ENCODE measurements around the gene CCDC15. TPM values are rescaled to one million over a fixed set of nuclear protein-coding genes. Genes with fewer than 3 reads are reported as not detected.

Gene CCDC15
- total RNA-seq, 4 donors from 2014 or later, result 2.0 to 11.5 (median 3.8) TPM

- DNase-seq (ENCODE audit: low spot score in 2 of 2), result no peak
- TF ChIP-seq EP300 (IDR thresholded peaks at IDR 0.05) (no peak), POLR2AphosphoS5 (IDR thresholded peaks at IDR 0.05) (no peak), CTCF (IDR thresholded peaks at IDR 0.05) (no peak), POLR2A (IDR thresholded peaks at IDR 0.05) (no peak)
- Histone ChIP-seq H3K27ac (peak overlapping the region; percentile 8), H3K4me3 (no peak overlapping the region), H3K27me3 (peaks cover 6% of the 10 kb centered on the region), H3K9me3 (no peaks in the 10 kb centered on the region), H3K36me3 (no peaks in the 10 kb centered on the region), H3K4me1 (peaks cover 34% of the 10 kb centered on the region)
- 98% methylated on average over 4 of the region's 4 CpGs for whole genome bisulfite sequencing
Measured at GRCh38 chr11:125068368-125068767, 114.4 kb downstream of the CCDC15 start.

GRCh38 chr11:125069008-125069407, 115.0 kb downstream of the CCDC15 start:
- H3K4me1 ChIP-seq, result peaks cover 28% of the 10 kb centered on the region
- no peak for DNase-seq (ENCODE audit: low spot score in 2 of 2)
- TF ChIP-seq POLR2AphosphoS5 (IDR thresholded peaks at IDR 0.05), result no peak
- H3K36me3 ChIP-seq, result no peaks in the 10 kb centered on the region
- 86% methylated on average over 4 of the region's 4 CpGs for WGBS
- H3K9me3 ChIP-seq, result no peaks in the 10 kb centered on the region
- H3K27me3 ChIP-seq, result peaks cover 6% of the 10 kb centered on the region
- H3K27ac ChIP-seq, result peak overlapping the region; percentile 26
- no peak overlapping the region for H3K4me3 ChIP-seq

- Histone ChIP-seq H3K9me3 (no peaks in the 10 kb centered on the region), H3K4me3 (no peak overlapping the region), H3K36me3 (no peaks in the 10 kb centered on the region), H3K27me3 (peaks cover 6% of the 10 kb centered on the region), H3K4me1 (peaks cover 32% of the 10 kb centered on the region), H3K27ac (peak overlapping the region; percentile 26)
- no peak for DNase-seq (ENCODE audit: low spot score in 2 of 2)
- TF ChIP-seq CTCF (IDR thresholded peaks at IDR 0.05), result no peak
- no peak for TF ChIP-seq POLR2A (IDR thresholded peaks at IDR 0.05)
- TF ChIP-seq POLR2AphosphoS5 (IDR thresholded peaks at IDR 0.05), result no peak
- no peak for TF ChIP-seq EP300 (IDR thresholded peaks at IDR 0.05)
- WGBS, result 61% methylated on average over 5 of the region's 5 CpGs
Measured at GRCh38 chr11:125069796-125070195, 115.8 kb downstream of the CCDC15 start.

DNA sequence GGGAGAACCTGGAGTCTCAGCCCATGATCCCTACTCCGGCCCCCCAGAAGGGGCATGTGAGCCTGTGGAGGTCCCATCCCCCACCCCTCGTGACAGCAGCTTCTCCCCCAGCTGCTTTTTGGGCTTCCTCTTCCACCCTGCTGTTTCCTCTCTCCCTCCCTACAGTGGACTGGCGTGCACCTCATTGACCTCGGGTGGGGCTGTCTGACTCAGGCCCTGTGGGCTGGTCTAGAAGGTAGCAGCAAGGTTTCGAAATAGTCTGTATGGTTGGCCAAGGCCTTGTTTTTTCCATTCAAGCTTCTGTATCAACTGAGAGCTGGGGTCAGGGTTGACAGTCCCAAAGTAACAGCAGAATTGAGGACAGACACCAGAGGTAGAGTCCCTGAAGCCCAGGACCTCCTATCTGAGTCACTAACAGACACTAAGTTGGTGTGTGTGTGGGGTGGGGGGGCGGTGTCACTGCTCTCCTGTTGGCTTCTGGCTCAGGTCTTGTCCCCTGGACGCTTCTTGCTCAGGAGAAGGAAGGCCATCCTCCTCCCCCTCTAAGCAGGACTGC, 116.8 kb downstream of the CCDC15 start:
- H3K36me3 ChIP-seq, result no peaks in the 10 kb centered on the region
- TF ChIP-seq EP300 (IDR thresholded peaks at IDR 0.05) (no peak), POLR2AphosphoS5 (IDR thresholded peaks at IDR 0.05) (peak in 2 of 3 donors; percentile 18 to 50)
- no peak overlapping the region for H3K4me3 ChIP-seq
- DNase-seq (ENCODE audit: low spot score in 2 of 2), result peak in 1 of 2 donors; percentile 86
- peak overlapping the region; percentile 26 for H3K27ac ChIP-seq
- WGBS, result 42% methylated on average over 7 of the region's 7 CpGs
- H3K4me1 ChIP-seq, result peaks cover 40% of the 10 kb centered on the region
- peaks cover 6% of the 10 kb centered on the region for H3K27me3 ChIP-seq
- H3K9me3 ChIP-seq, result no peaks in the 10 kb centered on the region

GRCh38 chr11:125071435-125071834, 117.4 kb downstream of the CCDC15 start:
- Histone ChIP-seq H3K4me3 (no peak overlapping the region), H3K27me3 (peaks cover 6% of the 10 kb centered on the region), H3K27ac (peak overlapping the region; percentile 26), H3K36me3 (no peaks in the 10 kb centered on the region), H3K9me3 (no peaks in the 10 kb centered on the region), H3K4me1 (peaks cover 45% of the 10 kb centered on the region)
- WGBS, result 41% methylated on average over 5 of the region's 5 CpGs
- no peak for TF ChIP-seq EP300 (IDR thresholded peaks at IDR 0.05)
- no peak for TF ChIP-seq POLR2AphosphoS5 (IDR thresholded peaks at IDR 0.05)
- TF ChIP-seq CTCF (IDR thresholded peaks at IDR 0.05), result no peak
- TF ChIP-seq POLR2A (IDR thresholded peaks at IDR 0.05), result no peak
- no peak for DNase-seq (ENCODE audit: low spot score in 2 of 2)

DNA sequence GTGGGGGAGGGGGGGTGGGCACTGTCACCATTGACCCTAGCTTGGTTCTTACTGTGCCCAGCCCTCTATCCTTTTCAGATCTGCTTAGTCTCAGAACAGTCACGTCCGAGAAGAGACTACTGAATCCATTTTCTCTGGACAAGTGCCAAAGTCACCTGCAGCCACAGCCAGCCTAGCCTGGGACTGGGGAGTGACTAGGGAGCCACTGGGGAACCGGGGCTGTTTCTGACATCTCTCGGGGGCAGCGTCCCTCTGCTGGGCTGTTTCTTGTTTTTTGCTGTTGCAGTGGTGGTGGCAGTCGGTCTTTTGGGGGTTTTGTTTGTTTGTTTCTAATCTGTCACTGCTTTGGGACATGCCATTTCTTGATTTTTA, 117.8 kb downstream of the CCDC15 start:
- DNase-seq (ENCODE audit: low spot score in 2 of 2), result no peak
- H3K27me3 ChIP-seq, result peaks cover 6% of the 10 kb centered on the region
- no peak overlapping the region for H3K4me3 ChIP-seq
- no peaks in the 10 kb centered on the region for H3K9me3 ChIP-seq
- H3K36me3 ChIP-seq, result no peaks in the 10 kb centered on the region
- WGBS, result 76% methylated on average over 6 of the region's 6 CpGs
- H3K27ac ChIP-seq, result peak overlapping the region; percentile 26
- H3K4me1 ChIP-seq, result peaks cover 46% of the 10 kb centered on the region
- TF ChIP-seq EP300 (IDR thresholded peaks at IDR 0.05) (no peak), CTCF (IDR thresholded peaks at IDR 0.05) (no peak), POLR2A (IDR thresholded peaks at IDR 0.05) (no peak), POLR2AphosphoS5 (IDR thresholded peaks at IDR 0.05) (no peak)

All from suprapubic skin (tissue), 4 donors.